GM23338 (cell line): ENCODE data around the gene ADGRB3. TPM values are rescaled to one million over a fixed set of nuclear protein-coding genes. Genes with fewer than 3 reads are reported as not detected.

Source experiments
- ATAC-seq: fragments of 200-7000 bp; cut with Tn5 transposase; 3 replicates; pipeline ENCODE4 v1.9.1; 2020
- DNase-seq: peaks from one replicate; pipeline ENCODE4 v3.0.0-alpha.2; 2015; ENCODE audit warnings: low spot score
- H2AFZ ChIP-seq: fragments of 200-600 bp; sonication (generic); 2 replicates; pipeline ENCODE4 v1.8.0; 2016; ENCODE audit warnings: antibody characterized with exemption, mild to moderate bottlenecking, moderate library complexity
- H3F3A ChIP-seq: fragments of 200-600 bp; sonication (generic); replicated peaks from 2 replicates; pipeline ENCODE4 v1.8.0; 2017; ENCODE audit warnings: antibody characterized with exemption, mixed run types, low read depth
- H3K27ac ChIP-seq: fragments of 200-600 bp; sonication (generic); 2 replicates; pipeline ENCODE4 v1.6.1; 2016; ENCODE audit warnings: low read depth
- H3K27me3 ChIP-seq: fragments of 200-600 bp; sonication (generic); 2 replicates; pipeline ENCODE4 v1.8.0; 2016; ENCODE audit warnings: mild to moderate bottlenecking, mixed run types, moderate library complexity; ENCODE audit not compliant: insufficient read depth
- H3K36me3 ChIP-seq: fragments of 200-600 bp; sonication (generic); 2 replicates; pipeline ENCODE4 v1.8.0; 2016; ENCODE audit warnings: mild to moderate bottlenecking; ENCODE audit not compliant: insufficient read depth
- H3K4me1 ChIP-seq: fragments of 200-600 bp; sonication (generic); 2 replicates; pipeline ENCODE4 v1.8.0; 2016; ENCODE audit warnings: mild to moderate bottlenecking, moderate library complexity; ENCODE audit not compliant: insufficient read depth
- H3K4me2 ChIP-seq: fragments of 200-600 bp; sonication (generic); 2 replicates; pipeline ENCODE4 v1.7.1; 2017; ENCODE audit warnings: mixed run types
- H3K4me3 ChIP-seq: fragments of 200-600 bp; sonication (generic); 2 replicates; pipeline ENCODE4 v1.6.1; 2016; ENCODE audit warnings: mixed run types
- H3K79me2 ChIP-seq: fragments of 200-600 bp; sonication (generic); replicated peaks from 2 replicates; pipeline ENCODE4 v1.8.0; 2017; ENCODE audit warnings: mild to moderate bottlenecking; ENCODE audit not compliant: insufficient read depth
- H3K9me2 ChIP-seq: fragments of 200-600 bp; sonication (generic); 2 replicates; pipeline ENCODE4 v1.8.0; 2017; ENCODE audit not compliant: insufficient read depth
- H4K20me1 ChIP-seq: fragments of 200-600 bp; sonication (generic); replicated peaks from 2 replicates; pipeline ENCODE4 v1.8.0; 2017; ENCODE audit warnings: mild to moderate bottlenecking; ENCODE audit not compliant: insufficient read depth
- H3K27ac Mint-ChIP-seq: 2 replicates; pipeline ENCODE4 v1.8.0; 2020; ENCODE audit warnings: inconsistent platforms, mild to moderate bottlenecking, moderate library complexity, mixed read lengths
- H3K27me3 Mint-ChIP-seq: 3 replicates; pipeline ENCODE4 v1.8.0; 2022; ENCODE audit warnings: low read depth, mild to moderate bottlenecking, moderate library complexity, mixed read lengths, inconsistent platforms; ENCODE audit not compliant: insufficient read depth, poor library complexity
- H3K36me3 Mint-ChIP-seq: 3 replicates; pipeline ENCODE4 v1.8.0; 2021; ENCODE audit warnings: low read depth, mild to moderate bottlenecking, inconsistent platforms, moderate library complexity, mixed read lengths
- H3K4me1 Mint-ChIP-seq: 3 replicates; pipeline ENCODE4 v1.8.0; 2020; ENCODE audit warnings: mild to moderate bottlenecking, inconsistent platforms, mixed read lengths
- H3K4me3 Mint-ChIP-seq: 3 replicates; pipeline ENCODE4 v1.8.0; 2021; ENCODE audit warnings: moderate library complexity, mild to moderate bottlenecking, inconsistent platforms, mixed read lengths
- H3K9me3 Mint-ChIP-seq: 3 replicates; pipeline ENCODE4 v1.8.0; 2020; ENCODE audit warnings: moderate library complexity, mild to moderate bottlenecking, inconsistent platforms, mixed read lengths
- CREB1 ChIP-seq: fragments of 250-450 bp; sonication (Bioruptor Pico); IDR thresholded peaks from 2 replicates; pipeline ENCODE4 v1.5.0; 2020; ENCODE audit warnings: low read depth, mild to moderate bottlenecking, moderate library complexity
- CTCF ChIP-seq, 2 experiments: fragments of 200-600 bp in 1 of 2; sonication (generic) in 1 of 2; conservative IDR thresholded peaks; 2 replicates each; pipeline versions ENCODE4 v1.5.1 to v1.6.1; 2016 to 2017; ENCODE audit warnings: antibody characterized with exemption in 2 of 2, low read depth in 2 of 2, mild to moderate bottlenecking in 2 of 2, moderate library complexity in 1 of 2
- ETS1 ChIP-seq: IDR thresholded peaks from 2 replicates; pipeline ENCODE4 v1.6.1; 2016; ENCODE audit warnings: antibody characterized with exemption
- EZH2 ChIP-seq: fragments of 200-600 bp; sonication (generic); IDR thresholded peaks from one replicate; pipeline ENCODE4 v1.8.0; 2017; ENCODE audit warnings: antibody characterized with exemption, mild to moderate bottlenecking, low read depth; ENCODE audit not compliant: unreplicated experiment
- EZH2phosphoT487 ChIP-seq: fragments of 200-600 bp; sonication (generic); IDR thresholded peaks from one replicate; pipeline ENCODE4 v1.8.1; 2018; ENCODE audit warnings: antibody characterized with exemption; ENCODE audit not compliant: unreplicated experiment
- JUNB ChIP-seq: IDR thresholded peaks from one replicate; pipeline ENCODE4 v1.6.1; 2016; ENCODE audit warnings: antibody characterized with exemption; ENCODE audit not compliant: unreplicated experiment
- NANOG ChIP-seq: IDR thresholded peaks from 2 replicates; pipeline ENCODE4 v1.6.1; 2016; ENCODE audit warnings: antibody characterized with exemption, borderline replicate concordance
- POLR2AphosphoS5 ChIP-seq: IDR thresholded peaks from 2 replicates; pipeline ENCODE4 v1.6.1; 2016; ENCODE audit warnings: antibody characterized with exemption, low read depth
- REST ChIP-seq: IDR thresholded peaks from one replicate; pipeline ENCODE4 v1.6.1; 2018; ENCODE audit warnings: antibody characterized with exemption; ENCODE audit not compliant: unreplicated experiment
- STAT1 ChIP-seq: IDR thresholded peaks from one replicate; pipeline ENCODE4 v1.6.1; 2016; ENCODE audit warnings: antibody characterized with exemption; ENCODE audit not compliant: unreplicated experiment
- ZNF114 ChIP-seq: fragments of 250-450 bp; sonication (Bioruptor Pico); IDR thresholded peaks from 2 replicates; pipeline ENCODE4 v1.5.0; 2020; ENCODE audit warnings: mild to moderate bottlenecking, moderate library complexity
- ZNF331 ChIP-seq: fragments of 250-450 bp; sonication (Bioruptor Pico); IDR thresholded peaks from 2 replicates; pipeline ENCODE4 v1.5.0; 2020; ENCODE audit warnings: low read depth, mild to moderate bottlenecking, moderate library complexity
- ZNF462 ChIP-seq: fragments of 250-450 bp; sonication (Bioruptor Pico); IDR thresholded peaks from 2 replicates; pipeline ENCODE4 v1.5.0; 2020; ENCODE audit warnings: mild to moderate bottlenecking, moderate library complexity
- polyA plus RNA-seq: library from polyadenylated mRNA; unstranded; fragments of >200 nt; fragmentation: Nextera tagmentation; extraction: Ambion mirVana; gene quantifications from 2 replicates; pipeline ENCODE4 v1.2.1, GENCODE V29; 2016
- total RNA-seq: library from RNA; depleted of rRNA; stranded (reverse); fragments of >200 nt; shearing (Covaris generic); gene quantifications from 2 replicates; pipeline ENCODE4 v1.2.3, GENCODE V29; 2014

ADGRB3 gene
- total and polyA plus RNA-seq, 2 experiments from 2014 or later: 0.92 to 4.0 TPM

GRCh38 chr6:69100772-69101171 is 465.7 kb downstream of the ADGRB3 start:
- H3K79me2 ChIP-seq: no peaks in the 10 kb centered on the region
- Mint-ChIP-seq H3K36me3 (no peaks in the 10 kb centered on the region), H3K27me3 (peaks cover 3% of the 10 kb centered on the region), H3K9me3 (no peaks in the 10 kb centered on the region), H3K27ac (no peak overlapping the region), H3K4me3 (no peak overlapping the region), H3K4me1 (peaks cover 4% of the 10 kb centered on the region; the same call in 1 of the 3 replicates)
- H4K20me1 ChIP-seq: no peaks in the 10 kb centered on the region
- no peaks in the 10 kb centered on the region for H3K4me1 ChIP-seq
- no peak overlapping the region for H3K4me2 ChIP-seq
- no peak overlapping the region for H2AFZ ChIP-seq
- no peak overlapping the region for H3K4me3 ChIP-seq
- no peak overlapping the region for H3K27ac ChIP-seq
- no peaks in the 10 kb centered on the region for H3K27me3 ChIP-seq
- DNase-seq (no peak), ATAC-seq (no peak)
- TF ChIP-seq NANOG: no peak
- TF ChIP-seq EZH2phosphoT487: no peak
- no peak for TF ChIP-seq ZNF462 (CRISPR knock-in tag)
- no peak for TF ChIP-seq STAT1
- no peak for TF ChIP-seq EZH2
- TF ChIP-seq REST: no peak
- TF ChIP-seq POLR2AphosphoS5: no peak
- TF ChIP-seq ZNF114 (CRISPR knock-in tag): no peak
- no peak for TF ChIP-seq CTCF (conservative IDR thresholded peaks at IDR 0.05; ENCODE audit: low read depth in 2 of 2)
- no peak for TF ChIP-seq ETS1
- TF ChIP-seq ZNF331 (CRISPR knock-in tag): no peak
- no peak for TF ChIP-seq CREB1 (CRISPR knock-in tag)
- TF ChIP-seq JUNB: no peak
- H3F3A ChIP-seq: no peaks in the 10 kb centered on the region
- no peaks in the 10 kb centered on the region for H3K36me3 ChIP-seq
- H3K9me2 ChIP-seq: no peaks in the 10 kb centered on the region
